ENCODE data around the gene CD99.
"Not testable (repeated sequence)": the region's sequence is repeated elsewhere in the genome, so short reads cannot be mapped to it uniquely, and the experiment has no call there.

Gene CD99

GRCh38 chrX:2690856-2691542, at the start of gene CD99:
Gene CD99 (plus strand): TSS chrX:2691295. CDS start chrX:2691361, 66 bp downstream.
- DNase-seq, result no peak

DNA sequence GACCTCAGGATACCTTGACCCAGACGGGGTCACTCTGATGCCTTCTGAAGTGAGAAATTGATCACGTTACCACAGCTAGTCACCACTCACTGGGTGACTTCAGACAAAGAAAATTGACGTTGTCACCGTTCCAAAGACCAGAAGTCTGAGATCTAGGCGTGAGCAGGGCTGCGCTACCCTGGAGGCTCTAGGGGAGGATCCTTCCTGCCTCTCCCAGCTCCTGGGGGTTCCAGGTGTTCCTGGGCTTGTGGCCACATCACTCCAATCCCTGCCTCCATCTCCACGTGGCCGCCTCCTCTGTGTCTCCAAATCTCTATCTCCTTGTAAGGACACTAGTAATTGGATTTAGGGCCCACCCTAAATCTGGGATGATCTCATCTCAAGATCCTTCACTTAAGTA, 48.9 kb upstream of the CD99 start:
- DNase-seq, result no peak

- no peak for DNase-seq
These were observed 48.3 kb upstream of the CD99 start for GRCh38 chrX:2642791-2643190.

GRCh38 chrX:2643880-2644279, 47.2 kb upstream of the CD99 start:
- no peak for DNase-seq

DNA sequence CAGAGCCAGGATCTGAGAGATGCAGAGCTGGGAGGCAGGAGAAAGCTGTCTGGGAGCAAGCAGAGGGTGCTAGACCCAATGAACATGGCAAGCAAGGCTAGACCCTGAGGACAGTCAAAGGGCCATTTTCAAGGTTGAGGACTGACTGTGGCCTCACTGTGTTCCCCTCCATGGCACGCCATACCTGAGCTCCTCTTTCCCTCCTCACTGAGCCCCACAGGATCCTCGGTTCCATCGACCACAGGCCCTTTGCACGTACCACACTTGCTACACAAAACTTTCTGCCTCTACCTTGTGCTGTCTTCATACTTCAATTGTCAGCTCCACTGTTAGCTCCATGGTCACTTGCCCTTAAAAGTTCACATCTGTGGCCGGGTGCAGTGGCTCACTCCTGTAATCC, 45.5 kb upstream of the CD99 start:
- no peak for DNase-seq

DNA sequence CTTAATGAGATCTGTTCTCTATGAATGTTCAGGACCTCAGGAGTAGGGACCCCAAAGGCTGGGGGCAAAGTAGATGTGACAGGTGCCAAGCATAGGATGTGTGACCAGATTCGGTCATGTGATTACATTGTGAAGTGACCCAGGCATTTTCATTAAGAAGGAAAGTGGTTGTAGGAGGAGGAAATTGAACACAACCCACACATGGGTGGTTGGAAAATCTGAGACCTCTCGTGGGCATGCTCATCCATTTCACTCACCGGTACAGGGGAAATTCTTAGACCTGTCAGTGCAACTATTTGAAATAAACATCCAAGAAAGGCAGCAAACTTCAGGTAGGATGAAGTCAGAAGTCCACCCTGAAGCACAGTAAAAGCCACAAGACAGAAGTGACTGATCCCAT, 43.5 kb upstream of the CD99 start:
- no peak for DNase-seq

DNA sequence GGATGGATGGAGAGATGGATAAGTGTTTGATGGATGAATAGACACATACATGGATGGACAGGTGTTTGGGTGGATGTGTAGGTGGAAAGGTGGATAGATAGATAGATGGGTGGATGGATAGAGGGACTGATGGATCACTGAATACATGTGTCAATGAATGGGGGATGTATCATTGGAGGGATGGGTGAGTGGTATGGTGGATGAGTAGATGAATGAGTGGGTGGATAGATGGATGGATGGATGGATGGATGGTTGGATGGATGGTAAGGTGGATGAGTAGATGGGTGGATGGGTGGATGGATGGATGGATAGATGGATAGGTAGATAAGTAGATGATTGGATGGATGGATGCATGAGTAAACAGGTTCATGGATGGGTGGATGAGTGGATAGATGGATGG, 41.1 kb upstream of the CD99 start:
- no peak for DNase-seq

DNA sequence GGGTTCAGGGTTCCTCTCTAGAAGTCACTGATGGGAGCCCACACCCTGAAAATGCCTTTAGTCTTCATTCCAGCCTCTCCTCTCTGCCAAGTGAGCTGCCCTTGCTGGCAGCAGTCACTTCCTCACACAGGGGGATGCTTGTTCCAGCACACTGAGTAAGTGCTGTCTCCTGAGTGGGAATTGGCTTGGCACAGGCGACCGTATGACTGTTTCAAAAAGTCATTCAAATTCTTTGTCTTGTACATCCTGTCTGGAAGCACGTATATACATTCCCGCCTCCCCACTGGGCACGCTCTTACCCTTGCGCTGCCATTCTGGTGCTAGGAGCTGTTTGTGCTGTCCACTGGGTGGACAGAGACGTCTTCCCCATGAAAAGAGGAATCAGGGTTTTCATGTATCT, 40.2 kb upstream of the CD99 start:
- DNase-seq, result no peak

DNA sequence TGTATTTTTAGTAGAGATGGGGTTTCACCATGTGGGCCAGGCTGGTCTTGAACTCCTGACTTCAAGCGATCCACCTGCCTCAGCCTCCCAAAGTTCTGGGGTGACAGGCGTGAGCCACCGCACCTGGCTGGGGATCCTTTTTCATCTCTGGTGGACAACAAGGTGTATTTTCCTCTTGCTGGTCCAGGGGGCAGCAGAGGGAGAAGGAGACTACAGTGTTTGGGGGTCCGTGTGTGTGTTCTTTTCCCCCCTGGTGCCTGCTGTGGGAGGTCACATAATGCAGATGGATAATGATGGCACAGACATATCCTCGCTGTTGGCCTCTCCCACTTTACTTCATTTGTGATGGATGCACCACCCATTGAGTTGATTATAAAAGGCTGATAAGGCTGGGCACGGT, 39.0 kb upstream of the CD99 start:
- DNase-seq, result no peak

- DNase-seq, result no peak
These were observed 36.4 kb upstream of the CD99 start for GRCh38 chrX:2654436-2655340.

DNA sequence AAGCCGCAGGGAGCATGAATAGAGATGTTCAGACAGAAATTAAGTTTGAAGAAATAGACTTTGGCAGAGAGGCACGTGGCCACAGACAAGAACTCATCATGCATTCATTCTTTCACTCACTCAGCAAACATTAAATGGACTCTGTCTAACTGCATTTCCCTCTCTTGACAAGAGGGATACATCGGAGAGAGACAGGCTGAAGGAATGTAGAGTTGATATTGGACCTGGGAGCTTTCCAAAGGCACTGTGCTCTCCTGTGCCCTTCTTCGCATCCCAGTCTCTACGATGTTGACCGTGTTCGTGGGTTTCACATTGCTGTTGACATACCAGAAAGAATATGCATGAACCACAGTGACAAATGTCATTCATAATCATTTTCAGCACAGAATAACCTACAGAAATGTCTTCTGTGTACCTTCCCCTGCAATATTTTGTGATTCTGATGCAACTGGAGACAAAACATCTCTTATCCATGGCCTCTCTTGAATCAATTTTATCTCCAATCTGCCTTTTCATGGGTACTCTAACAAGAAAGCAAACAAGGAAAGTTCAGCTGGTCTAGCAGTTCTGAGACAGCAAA, 34.7 kb upstream of the CD99 start:
- no peak for DNase-seq

- DNase-seq, result no peak
These were observed 33.5 kb upstream of the CD99 start for GRCh38 chrX:2657532-2658113.

- DNase-seq, result no peak
These were observed 32.4 kb upstream of the CD99 start for GRCh38 chrX:2658585-2659292.

- no peak for DNase-seq
These were observed 28.5 kb upstream of the CD99 start for GRCh38 chrX:2662586-2662985.

DNA sequence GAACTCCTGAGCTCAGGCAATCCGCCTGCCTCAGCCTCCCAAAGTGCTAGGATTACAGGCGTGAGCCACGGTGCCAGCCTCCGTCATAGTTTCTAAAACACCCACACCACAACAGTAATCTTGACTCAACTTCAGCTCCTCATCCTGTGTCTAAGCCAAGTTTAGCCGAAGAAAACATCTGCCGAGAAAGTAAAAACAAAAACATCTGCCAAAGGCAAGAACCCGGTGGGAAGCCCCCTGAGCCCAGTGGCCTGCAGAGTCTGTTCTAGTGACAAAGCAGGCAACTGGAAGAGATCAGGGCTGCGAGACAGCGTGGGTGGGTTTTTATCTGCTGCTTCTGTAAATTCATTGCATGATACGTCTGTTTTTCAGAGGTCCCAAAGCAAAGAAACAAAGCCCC, 26.6 kb upstream of the CD99 start:
- DNase-seq, result no peak

GRCh38 chrX:2665387-2666304, 25.4 kb upstream of the CD99 start:
- no peak for DNase-seq

DNA sequence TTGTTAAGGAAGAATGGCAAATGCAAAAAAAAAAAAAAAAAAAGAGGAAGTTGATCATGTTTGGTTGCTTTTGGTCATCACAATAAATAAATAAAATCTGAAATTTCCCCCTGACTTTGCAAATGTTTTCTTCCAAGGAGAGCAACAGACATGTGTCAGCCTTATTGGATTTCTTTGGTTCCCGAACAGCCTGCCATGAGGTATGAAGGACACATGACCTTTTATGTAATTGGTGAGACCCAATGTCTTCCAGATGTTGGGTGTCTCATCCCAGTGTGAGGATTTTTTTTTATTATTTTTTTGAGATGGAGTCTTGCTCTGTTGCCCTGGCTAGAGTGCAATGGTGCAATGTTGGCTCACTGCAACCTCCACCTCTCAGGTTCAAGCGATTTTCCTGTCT, 24.6 kb upstream of the CD99 start:
- no peak for DNase-seq

- no peak for DNase-seq
These were observed 20.1 kb upstream of the CD99 start for GRCh38 chrX:2670978-2671377.

- no peak for DNase-seq
These were observed 19.0 kb upstream of the CD99 start for GRCh38 chrX:2672084-2672483.

- DNase-seq, result no peak
These were observed 17.5 kb upstream of the CD99 start for GRCh38 chrX:2673611-2674010.

DNA sequence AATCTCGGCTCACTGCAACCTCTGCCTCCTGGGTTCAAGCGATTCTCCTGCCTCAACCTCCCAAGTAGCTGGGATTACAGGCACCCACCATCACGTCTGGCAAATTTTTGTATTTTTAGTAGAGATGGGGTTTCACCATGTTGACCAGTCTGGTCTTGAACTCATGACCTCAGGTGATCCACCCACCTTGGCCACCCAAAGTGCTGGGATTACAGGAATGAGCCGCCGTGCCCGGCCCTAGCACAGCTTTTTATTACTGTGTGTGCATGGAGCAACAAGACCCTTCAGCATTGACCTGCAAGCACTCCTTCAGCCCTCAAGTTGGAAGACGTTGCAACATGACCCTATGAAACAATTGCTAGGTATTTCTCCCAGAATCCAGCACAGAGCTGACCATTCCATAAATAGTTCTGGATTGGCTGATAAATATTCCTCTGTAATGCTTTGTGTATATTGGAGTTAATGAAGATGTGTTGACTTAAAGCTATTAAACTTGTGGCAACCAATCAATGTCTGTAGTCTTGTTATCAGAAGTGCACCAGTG, 15.4 kb upstream of the CD99 start:
- DNase-seq, result not testable (repeated sequence)

All from DMS153 (cell line).